Kidney (tissue), 14 donors: Measurements from ENCODE around the gene PNO1. TPM values are rescaled to one million over a fixed set of nuclear protein-coding genes. Genes with fewer than 3 reads are reported as not detected.

Experiments used
- DNase-seq, 5 donors: peaks; one replicate each; pipeline ENCODE4 v3.0.0-alpha.2; 2013 to 2020
- FAIRE-seq: peaks from 2 replicates; lab custom pipeline; 2012; peaks lifted over from hg19 to GRCh38; lab: Jason Lieb, UNC
- H3K27ac ChIP-seq, 2 donors: one replicate each; pipeline ENCODE4 v1.7.0; 2013; ENCODE audit warnings: low read depth in 2 of 2, low read length in 2 of 2, inconsistent platforms in 1 of 2
- H3K27me3 ChIP-seq: one replicate; pipeline ENCODE4 v1.7.1; 2013; ENCODE audit warnings: low read length, inconsistent platforms; ENCODE audit not compliant: control insufficient read depth, insufficient read depth
- H3K36me3 ChIP-seq, 3 donors: one replicate each; pipeline versions ENCODE4 v1.7.0 to v1.7.1; 2013; ENCODE audit warnings: low read length in 3 of 3, control low read depth in 1 of 3, inconsistent platforms in 1 of 3; ENCODE audit not compliant: insufficient read depth in 3 of 3, control insufficient read depth in 2 of 3
- H3K4me1 ChIP-seq, 3 donors: one replicate each; pipeline versions ENCODE4 v1.7.0 to v1.7.1; 2013; ENCODE audit warnings: low read length in 3 of 3, inconsistent platforms in 1 of 3, low read depth in 1 of 3; ENCODE audit not compliant: control insufficient read depth in 2 of 3, insufficient read depth in 2 of 3
- H3K4me3 ChIP-seq, 3 donors: one replicate each; pipeline versions ENCODE4 v1.7.0 to v1.8.1; 2013; ENCODE audit warnings: low read length in 3 of 3, control low read depth in 1 of 3, inconsistent platforms in 1 of 3
- H3K9ac ChIP-seq, 3 donors: one replicate each; pipeline versions ENCODE4 v1.7.0 to v1.7.1; 2013; ENCODE audit warnings: low read length in 3 of 3, control low read depth in 1 of 3, inconsistent platforms in 1 of 3
- H3K9me3 ChIP-seq, 3 donors: one replicate each; pipeline versions ENCODE4 v1.7.0 to v1.7.1; 2013; ENCODE audit warnings: low read length in 3 of 3, control low read depth in 1 of 3, inconsistent platforms in 1 of 3; ENCODE audit not compliant: control insufficient read depth in 2 of 3, insufficient read depth in 1 of 3
- CTCF ChIP-seq: IDR thresholded peaks from 3 replicates; pipeline ENCODE4 v1.5.1; 2012; ENCODE audit warnings: mild to moderate bottlenecking, moderate library complexity, borderline replicate concordance; ENCODE audit not compliant: insufficient read depth; ENCODE audit errors: extremely low read depth
- intact Hi-C: fragments of 100-400 bp; cut with DNase I; formaldehyde crosslinking; loops from one replicate; pipeline ENCODE4 v1.11.1; 2022
- polyA plus RNA-seq: library from polyadenylated mRNA; stranded (reverse); fragments of 350-450 nt; fragmentation: Illumina TruSeq; extraction: RNeasy Lipid Tissue Mini Kit (QIAGEN cat#74804); gene quantifications from one replicate; pipeline ENCODE4 v1.2.3, GENCODE V29; 2014; ENCODE audit warnings: low read depth, low replicate concordance; ENCODE audit not compliant: insufficient read depth
- total RNA-seq: library from RNA; stranded (reverse); fragmentation: NEBNext Ultra II Directional; extraction: Animal tissue kit (Norgen Biotek cat#: 25700); gene quantifications from one replicate; pipeline ENCODE4 v1.2.1, GENCODE V29; 2021
- donor health status: control.
- donor health status: control.
- donor health status: control.
- donor health status: control.
- donor health status: control.
- donor health status: DM: yes; HTN: yes; CAD: no.
- donor health status: Normal renal cell carcinoma (clear cell type).

The PNO1 gene
- total and polyA plus RNA-seq, 2 donors from 2014 or later, result 11.3 to 13.4 TPM

GRCh38 chr2:68218343-68218901, 60.7 kb downstream of the PNO1 start:
- DNase-seq (no peak), FAIRE-seq (no peak)
- intact Hi-C loops, result no loop called here
- Histone ChIP-seq H3K9ac (no peak overlapping the region), H3K27ac (no peak overlapping the region), H3K9me3 (no peaks in the 10 kb centered on the region), H3K27me3 (no peaks in the 10 kb centered on the region), H3K4me1 (peaks cover 0 to 2% (median 0%) of the 10 kb centered on the region in 3 donors), H3K36me3 (no peaks in the 10 kb centered on the region), H3K4me3 (no peak overlapping the region)
- no peak for TF ChIP-seq CTCF

GRCh38 chr2:68222287-68222686, 64.6 kb downstream of the PNO1 start:
- no peak overlapping the region for H3K27ac ChIP-seq
- intact Hi-C loops, result no loop called here
- H3K9me3 ChIP-seq, result no peaks in the 10 kb centered on the region
- no peak for FAIRE-seq
- no peak overlapping the region for H3K4me3 ChIP-seq
- DNase-seq, result no peak
- no peaks in the 10 kb centered on the region for H3K27me3 ChIP-seq
- no peak overlapping the region for H3K9ac ChIP-seq
- no peaks in the 10 kb centered on the region for H3K36me3 ChIP-seq
- no peak for TF ChIP-seq CTCF
- H3K4me1 ChIP-seq, result peaks cover 0 to 4% (median 0%) of the 10 kb centered on the region in 3 donors

GRCh38 chr2:68223419-68223818, 65.7 kb downstream of the PNO1 start:
- Histone ChIP-seq H3K4me3 (no peak overlapping the region), H3K27me3 (no peaks in the 10 kb centered on the region), H3K27ac (no peak overlapping the region), H3K9me3 (no peaks in the 10 kb centered on the region), H3K36me3 (no peaks in the 10 kb centered on the region), H3K4me1 (peaks cover 0 to 4% (median 0%) of the 10 kb centered on the region in 3 donors), H3K9ac (no peak overlapping the region)
- DNase-seq (no peak), FAIRE-seq (no peak)
- intact Hi-C loops, result no loop called here
- no peak for TF ChIP-seq CTCF
